ENCODE results near the gene PP2D1.

DNA sequence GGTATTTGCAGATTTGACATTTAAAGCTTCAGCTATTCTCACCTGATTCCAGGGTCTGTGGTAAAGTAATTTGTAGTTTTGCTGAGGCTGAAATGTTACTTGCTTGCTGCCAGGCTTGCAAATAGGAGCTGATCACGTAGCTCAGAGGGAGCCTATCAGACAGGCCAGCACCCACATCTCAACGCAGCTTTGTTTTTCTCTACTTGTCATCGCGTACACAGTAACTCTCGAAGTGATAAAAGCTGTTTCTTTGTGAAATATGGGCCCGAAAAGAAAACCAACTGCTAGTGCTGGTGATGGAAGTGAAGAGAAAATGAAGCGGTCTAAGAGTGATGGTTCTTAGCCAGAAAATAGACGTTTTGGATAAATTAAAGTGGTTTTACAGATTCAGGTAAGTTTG is 41.7 kb downstream of the PP2D1 start:
- TF ChIP-seq, protein P1, sequence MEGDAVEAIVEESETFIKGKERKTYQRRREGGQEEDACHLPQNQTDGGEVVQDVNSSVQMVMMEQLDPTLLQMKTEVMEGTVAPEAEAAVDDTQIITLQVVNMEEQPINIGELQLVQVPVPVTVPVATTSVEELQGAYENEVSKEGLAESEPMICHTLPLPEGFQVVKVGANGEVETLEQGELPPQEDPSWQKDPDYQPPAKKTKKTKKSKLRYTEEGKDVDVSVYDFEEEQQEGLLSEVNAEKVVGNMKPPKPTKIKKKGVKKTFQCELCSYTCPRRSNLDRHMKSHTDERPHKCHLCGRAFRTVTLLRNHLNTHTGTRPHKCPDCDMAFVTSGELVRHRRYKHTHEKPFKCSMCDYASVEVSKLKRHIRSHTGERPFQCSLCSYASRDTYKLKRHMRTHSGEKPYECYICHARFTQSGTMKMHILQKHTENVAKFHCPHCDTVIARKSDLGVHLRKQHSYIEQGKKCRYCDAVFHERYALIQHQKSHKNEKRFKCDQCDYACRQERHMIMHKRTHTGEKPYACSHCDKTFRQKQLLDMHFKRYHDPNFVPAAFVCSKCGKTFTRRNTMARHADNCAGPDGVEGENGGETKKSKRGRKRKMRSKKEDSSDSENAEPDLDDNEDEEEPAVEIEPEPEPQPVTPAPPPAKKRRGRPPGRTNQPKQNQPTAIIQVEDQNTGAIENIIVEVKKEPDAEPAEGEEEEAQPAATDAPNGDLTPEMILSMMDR (IDR thresholded peaks at IDR 0.05), result no peak
- TF ChIP-seq POLR2A (IDR thresholded peaks at IDR 0.05) (no peak), POLR2AphosphoS5 (IDR thresholded peaks at IDR 0.05) (no peak), EP300 (IDR thresholded peaks at IDR 0.05) (no peak)
